Measurements from ENCODE around the gene CITED4.

GRCh38 chr1:40834968-40835545 is 27.1 kb downstream of the CITED4 start:
- TF ChIP-seq POLR2A (IDR thresholded peaks at IDR 0.05; ENCODE audit: extremely low read depth, insufficient read length) (no peak), CTCF (IDR thresholded peaks at IDR 0.05; ENCODE audit: low read depth, low read length) (no peak)
